CD4-positive, alpha-beta T cell treated with Interleukin-17A for 4 hours (primary cell): ENCODE measurements around the gene SMG7.

ENCODE experiments used
- DNase-seq: peaks from one replicate; pipeline ENCODE4 v3.0.0-alpha.2; 2020; ENCODE audit warnings: mixed read lengths

SMG7 gene

GRCh38 chr1:183567584-183567983 is 95.3 kb downstream of the SMG7 start:
- peak; percentile 14 for DNase-seq

GRCh38 chr1:183568176-183569021 is 96.1 kb downstream of the SMG7 start:
- no peak for DNase-seq

GRCh38 chr1:183569141-183569540 is 96.8 kb downstream of the SMG7 start:
- no peak for DNase-seq

- no peak for DNase-seq
Measured at GRCh38 chr1:183569801-183570200, 97.5 kb downstream of the SMG7 start.

GRCh38 chr1:183570451-183570850 is 98.2 kb downstream of the SMG7 start:
- DNase-seq: no peak

GRCh38 chr1:183571678-183572268 is 99.5 kb downstream of the SMG7 start:
- no peak for DNase-seq

GRCh38 chr1:183572721-183573120 is 100.4 kb downstream of the SMG7 start:
- DNase-seq: no peak

GRCh38 chr1:183575606-183576005 is 103.3 kb downstream of the SMG7 start:
- no peak for DNase-seq

- DNase-seq: no peak
Measured at GRCh38 chr1:183576537-183576936, 104.2 kb downstream of the SMG7 start.

- DNase-seq: no peak
Measured at GRCh38 chr1:183577897-183578465, 105.7 kb downstream of the SMG7 start.

- no peak for DNase-seq
Measured at GRCh38 chr1:183578856-183579255, 106.6 kb downstream of the SMG7 start.

GRCh38 chr1:183580281-183580682 is 108.0 kb downstream of the SMG7 start:
- peak; percentile 30 for DNase-seq

GRCh38 chr1:183582021-183582713 is 109.9 kb downstream of the SMG7 start:
- DNase-seq: no peak

GRCh38 chr1:183583466-183583865 is 111.2 kb downstream of the SMG7 start:
- DNase-seq: no peak

- DNase-seq: no peak
Measured at GRCh38 chr1:183584147-183584546, 111.8 kb downstream of the SMG7 start.

GRCh38 chr1:183585038-183585437 is 112.7 kb downstream of the SMG7 start:
- DNase-seq: no peak

GRCh38 chr1:183586455-183586854 is 114.2 kb downstream of the SMG7 start:
- no peak for DNase-seq

GRCh38 chr1:183586926-183587325 is 114.6 kb downstream of the SMG7 start:
- DNase-seq: no peak

- peak; percentile 45 for DNase-seq
Measured at GRCh38 chr1:183588827-183589226, 116.5 kb downstream of the SMG7 start.

GRCh38 chr1:183589384-183589783 is 117.1 kb downstream of the SMG7 start:
- DNase-seq: no peak

- peak; percentile 20 for DNase-seq
Measured at GRCh38 chr1:183589874-183590243, 117.6 kb downstream of the SMG7 start.

- DNase-seq: peak; percentile 57
Measured at GRCh38 chr1:183590244-183591191, 118.2 kb downstream of the SMG7 start, which contains the start of gene NCF2. NCF2 (minus strand) TSS chr1:183590459; CDS start chr1:183590329, 130 bp downstream.
